ENCODE data around the gene EEIG2.

- TF ChIP-seq POLR2A (IDR thresholded peaks at IDR 0.05) (no peak), CTCF (IDR thresholded peaks at IDR 0.05) (no peak)
Observed at GRCh38 chr1:108554682-108555427, 5.0 kb upstream of the EEIG2 start.
